GM12864 (cell line): ENCODE data around the gene TBC1D22A.

ENCODE experiments used
- DNase-seq: peaks from one replicate; pipeline ENCODE4 v3.0.0-alpha.2; 2011; ENCODE audit warnings: low read depth
- H3K4me3 ChIP-seq: 2 replicates; pipeline ENCODE4 v1.5.1; 2011; ENCODE audit warnings: mild to moderate bottlenecking, low read depth, low read length, control low read depth
- TF ChIP-seq, protein P1 (sequence below): IDR thresholded peaks from 2 replicates; pipeline ENCODE4 v1.5.1; 2011; ENCODE audit warnings: low read depth, mild to moderate bottlenecking, moderate library complexity, low read length, control low read depth, inconsistent platforms; ENCODE audit errors: missing control alignments

The TBC1D22A gene

DNA sequence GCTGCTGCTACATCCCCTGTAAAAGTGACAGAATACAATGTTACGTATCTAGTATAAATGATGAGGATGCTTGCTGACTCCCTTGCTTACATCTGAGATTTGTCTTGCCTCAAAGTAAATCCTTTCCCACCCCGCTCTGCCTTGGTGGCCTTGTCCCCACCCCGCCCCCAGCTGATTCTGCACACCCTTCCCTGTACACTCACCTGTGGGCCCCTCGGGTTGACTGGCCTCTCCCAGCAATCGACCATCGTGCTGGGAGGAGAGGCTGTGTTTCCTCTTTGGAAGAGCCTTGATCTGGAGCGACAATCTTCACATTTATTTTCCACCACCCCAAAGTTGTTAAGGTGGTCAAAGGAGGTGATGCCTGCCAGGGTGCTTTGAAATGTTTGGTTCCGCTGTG is 249.4 kb downstream of the TBC1D22A start:
- DNase-seq: no peak
- no peak overlapping the region for H3K4me3 ChIP-seq
- TF ChIP-seq, protein P1, sequence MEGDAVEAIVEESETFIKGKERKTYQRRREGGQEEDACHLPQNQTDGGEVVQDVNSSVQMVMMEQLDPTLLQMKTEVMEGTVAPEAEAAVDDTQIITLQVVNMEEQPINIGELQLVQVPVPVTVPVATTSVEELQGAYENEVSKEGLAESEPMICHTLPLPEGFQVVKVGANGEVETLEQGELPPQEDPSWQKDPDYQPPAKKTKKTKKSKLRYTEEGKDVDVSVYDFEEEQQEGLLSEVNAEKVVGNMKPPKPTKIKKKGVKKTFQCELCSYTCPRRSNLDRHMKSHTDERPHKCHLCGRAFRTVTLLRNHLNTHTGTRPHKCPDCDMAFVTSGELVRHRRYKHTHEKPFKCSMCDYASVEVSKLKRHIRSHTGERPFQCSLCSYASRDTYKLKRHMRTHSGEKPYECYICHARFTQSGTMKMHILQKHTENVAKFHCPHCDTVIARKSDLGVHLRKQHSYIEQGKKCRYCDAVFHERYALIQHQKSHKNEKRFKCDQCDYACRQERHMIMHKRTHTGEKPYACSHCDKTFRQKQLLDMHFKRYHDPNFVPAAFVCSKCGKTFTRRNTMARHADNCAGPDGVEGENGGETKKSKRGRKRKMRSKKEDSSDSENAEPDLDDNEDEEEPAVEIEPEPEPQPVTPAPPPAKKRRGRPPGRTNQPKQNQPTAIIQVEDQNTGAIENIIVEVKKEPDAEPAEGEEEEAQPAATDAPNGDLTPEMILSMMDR: no peak

GRCh38 chr22:47012589-47013370 is 250.3 kb downstream of the TBC1D22A start:
- no peak for DNase-seq
- TF ChIP-seq, protein P1: no peak
- H3K4me3 ChIP-seq: no peak overlapping the region

DNA sequence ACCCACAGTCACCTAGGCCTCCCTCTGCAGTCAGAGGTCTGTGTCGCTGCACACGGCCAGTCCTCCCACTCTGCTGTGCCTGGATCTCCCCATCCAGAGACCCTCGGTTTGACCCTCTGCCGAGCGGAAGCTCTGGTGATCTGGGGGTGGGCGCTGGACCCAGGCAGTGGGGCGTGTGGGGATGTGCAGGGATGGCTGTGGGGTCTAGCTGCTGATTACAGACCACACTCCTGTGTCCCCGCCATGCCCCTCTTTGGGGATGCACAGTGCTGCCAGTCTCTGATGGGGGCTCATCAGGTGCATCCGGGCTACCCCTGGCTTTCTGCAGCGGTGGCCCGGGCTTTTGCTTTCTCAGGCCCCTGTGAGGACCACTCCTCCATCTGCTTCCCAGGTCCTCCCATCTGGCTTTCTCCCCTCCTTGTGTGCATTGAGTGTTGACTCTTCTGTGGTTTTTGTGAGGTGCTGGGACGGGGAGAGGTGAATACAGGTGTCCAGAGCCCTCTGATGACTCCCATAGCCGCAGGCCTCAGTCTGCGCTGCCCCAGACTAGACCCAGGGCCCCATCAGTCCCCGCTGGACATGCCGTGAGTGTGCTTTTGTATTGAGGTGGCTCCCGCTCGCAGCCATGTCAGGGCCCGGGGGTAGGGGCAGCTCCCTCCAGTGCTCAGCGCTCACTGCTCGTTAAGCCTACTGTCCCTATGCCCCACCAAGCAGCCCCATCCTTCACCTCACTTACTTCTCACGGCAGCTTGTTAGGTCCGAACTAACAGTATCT is 251.6 kb downstream of the TBC1D22A start:
- no peak for DNase-seq
- TF ChIP-seq, protein P1: no peak
- H3K4me3 ChIP-seq: no peak overlapping the region

DNA sequence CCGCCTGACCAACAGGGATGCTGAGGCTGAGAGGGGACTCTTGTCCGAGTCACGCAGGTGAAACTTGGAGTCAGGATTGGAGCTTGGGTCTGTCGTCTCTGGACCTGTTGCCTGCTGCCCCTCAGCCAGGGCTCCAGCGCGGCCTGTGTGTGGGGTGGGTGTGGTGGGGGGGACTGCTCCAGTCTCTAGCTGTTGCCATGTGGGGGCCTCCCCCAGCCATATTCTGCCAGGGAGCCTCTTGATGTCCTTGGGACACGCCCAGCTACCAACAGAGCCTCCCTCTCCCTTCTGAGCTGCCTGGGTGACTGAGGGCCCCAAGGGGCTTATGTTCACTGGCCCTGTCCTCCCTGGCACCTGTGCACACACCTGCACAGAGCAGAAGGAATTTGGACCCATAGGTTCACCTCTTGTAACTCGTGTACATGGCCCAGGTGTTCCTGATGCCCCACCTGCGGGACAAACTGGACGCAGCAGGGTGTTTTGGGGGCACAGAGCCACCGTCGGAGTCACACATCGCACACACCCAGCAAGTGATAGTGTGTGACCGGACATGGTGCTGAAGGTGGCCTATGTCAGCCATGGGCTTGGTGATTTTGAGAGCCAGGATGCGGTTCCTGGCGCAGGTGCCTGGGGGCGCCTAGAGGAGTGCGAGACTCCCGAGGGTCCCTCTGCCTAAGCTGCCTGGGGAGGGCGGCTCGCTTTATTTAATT is 252.3 kb downstream of the TBC1D22A start:
- TF ChIP-seq, protein P1: no peak
- H3K4me3 ChIP-seq: no peak overlapping the region
- DNase-seq: no peak

DNA sequence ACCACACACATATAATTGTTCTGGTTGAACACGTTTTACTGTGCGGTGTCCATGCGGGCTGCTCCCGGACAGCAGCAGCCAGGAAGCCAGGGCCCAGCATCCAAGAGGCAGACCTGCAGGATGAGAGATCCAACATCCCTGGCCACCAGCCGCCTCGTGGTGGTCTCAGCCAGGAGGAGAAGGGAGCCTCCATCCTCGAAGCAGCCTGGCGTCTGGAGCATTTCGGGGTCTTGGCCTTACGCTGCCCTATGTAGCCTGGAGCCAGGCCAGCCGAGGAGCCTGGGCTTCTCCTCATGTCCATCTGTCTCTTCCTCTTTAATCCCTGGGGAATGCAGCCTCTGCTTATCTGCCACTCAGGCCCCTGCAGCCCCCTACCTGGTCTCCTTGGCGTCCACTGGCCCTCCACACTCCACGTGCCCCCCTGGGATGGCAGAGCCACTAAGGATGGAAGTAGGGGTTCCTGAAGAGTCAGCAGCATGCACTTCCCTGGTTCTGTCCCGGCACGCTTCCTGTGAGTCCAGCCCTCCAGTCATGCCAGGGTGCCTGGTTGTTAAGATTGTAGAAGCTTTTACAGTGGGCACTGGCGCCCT is 253.2 kb downstream of the TBC1D22A start:
- no peak overlapping the region for H3K4me3 ChIP-seq
- TF ChIP-seq, protein P1: no peak
- DNase-seq: no peak

DNA sequence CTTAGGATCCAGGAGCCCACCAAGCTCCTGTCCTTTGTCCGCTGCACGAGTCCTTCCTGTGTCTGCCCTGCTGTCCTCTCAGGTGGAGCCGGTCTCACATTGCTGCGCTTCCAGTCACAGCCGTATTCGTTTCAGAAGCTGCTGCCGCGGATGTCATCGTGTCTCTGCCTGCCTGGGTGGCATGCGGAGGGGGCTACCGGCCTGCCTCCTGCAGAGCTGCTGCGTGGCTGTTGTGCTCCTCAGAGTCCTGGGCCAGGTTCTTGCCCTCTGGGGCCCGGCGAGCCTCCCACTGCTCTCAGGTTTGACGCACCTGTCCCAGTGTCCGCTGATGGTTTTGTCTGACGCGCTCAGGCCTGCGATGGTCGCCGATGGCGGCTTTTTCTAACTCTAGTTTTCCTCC is 254.2 kb downstream of the TBC1D22A start:
- no peak for DNase-seq
- H3K4me3 ChIP-seq: no peak overlapping the region
- TF ChIP-seq, protein P1: no peak
